MCF 10A (cell line): ENCODE data around the gene PDE2A. TPM values are rescaled to one million over a fixed set of nuclear protein-coding genes. Genes with fewer than 3 reads are reported as not detected.

Experiments
- BruUV-seq: library from RNA; stranded (reverse); fragments of 400-500 nt; replicated peaks from 2 replicates; lab custom pipeline; 2021; lab: Mats Ljungman, UMichigan
- CTCF ChIA-PET: fragments of 300-600 bp; sonication (Branson Sonifier 250); formaldehyde crosslinking; extraction: SDS; loops from one replicate; lab custom pipeline; 2021; ENCODE audit warnings: antibody characterized with exemption, inconsistent platforms; lab: Yijun Ruan, JAX
- POLR2A ChIA-PET: fragments of 300-600, 350-650 bp; sonication (Branson Sonifier 250); formaldehyde crosslinking; extraction: SDS; loops from one replicate; lab custom pipeline; 2020; ENCODE audit warnings: antibody characterized with exemption, inconsistent platforms; lab: Yijun Ruan, JAX
- DNase-seq: peaks from one replicate; pipeline ENCODE4 v3.0.0-alpha.2; 2018; ENCODE audit not compliant: unreplicated experiment
- H3K27ac Mint-ChIP-seq: one replicate; pipeline ENCODE4 v1.8.0; 2022; ENCODE audit warnings: mild to moderate bottlenecking, low read depth, mixed read lengths; ENCODE audit not compliant: unreplicated experiment
- H3K27me3 Mint-ChIP-seq: one replicate; pipeline ENCODE4 v1.8.0; 2022; ENCODE audit warnings: mixed read lengths; ENCODE audit not compliant: insufficient read depth, unreplicated experiment
- H3K36me3 Mint-ChIP-seq: one replicate; pipeline ENCODE4 v1.8.0; 2022; ENCODE audit warnings: mild to moderate bottlenecking, moderate library complexity, mixed read lengths; ENCODE audit not compliant: insufficient read depth, unreplicated experiment
- H3K4me1 Mint-ChIP-seq: one replicate; pipeline ENCODE4 v1.8.0; 2022; ENCODE audit warnings: mixed read lengths; ENCODE audit not compliant: insufficient read depth, unreplicated experiment
- H3K4me3 Mint-ChIP-seq: one replicate; pipeline ENCODE4 v1.8.0; 2022; ENCODE audit warnings: mild to moderate bottlenecking, moderate library complexity, mixed read lengths; ENCODE audit not compliant: unreplicated experiment
- H3K9me3 Mint-ChIP-seq: one replicate; pipeline ENCODE4 v1.8.0; 2022; ENCODE audit warnings: mixed read lengths; ENCODE audit not compliant: unreplicated experiment
- intact Hi-C: fragments of 100-400 bp; cut with micrococcal nuclease; formaldehyde crosslinking; loops from 2 replicates; pipeline ENCODE4 v1.14.1; 2022
- total RNA-seq: library from RNA; stranded (reverse); gene quantifications from 2 replicates; pipeline ENCODE4 v1.2.3, GENCODE V29; 2022
- TF ChIP-seq, protein P1 (sequence below): fragments of 200-600 bp; IDR thresholded peaks from one replicate; pipeline ENCODE4 v1.8.0; 2022; ENCODE audit warnings: antibody characterized with exemption, mild to moderate bottlenecking; ENCODE audit not compliant: unreplicated experiment

The PDE2A gene
- total RNA-seq, 1 experiment from 2014 or later = 1.9 TPM

DNA sequence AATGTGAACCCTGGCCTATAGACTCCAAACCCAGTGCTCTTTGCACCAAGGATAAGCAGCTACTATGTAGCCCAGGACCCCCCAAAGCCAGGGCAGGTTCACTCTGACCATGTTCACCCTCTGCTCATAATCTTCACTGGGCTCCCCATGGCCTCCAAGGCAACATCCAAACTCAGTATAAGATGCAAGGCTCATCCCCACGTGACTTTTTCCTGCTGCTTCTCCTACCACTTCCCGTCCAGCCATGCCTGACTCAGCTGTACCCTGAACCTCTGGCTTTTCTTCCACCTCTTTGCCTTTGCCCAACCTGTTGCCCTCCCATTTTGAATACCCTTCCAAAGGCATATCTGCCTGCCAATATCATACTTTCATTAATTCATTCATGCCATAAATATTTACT lies 27.8 kb downstream of the PDE2A start:
- ChIA-PET CTCF (interaction anchor here (0.7 to 2.2 kb wide), 3 partner anchors 32 to 175 kb away, joined by 3 to 8 read pairs (median 3); no protein-coding TSS in a partner anchor), POLR2A (no interaction called here)
- DNase-seq = no peak
- no peaks in the 10 kb centered on the region for H3K36me3 Mint-ChIP-seq
- TF ChIP-seq, protein P1, sequence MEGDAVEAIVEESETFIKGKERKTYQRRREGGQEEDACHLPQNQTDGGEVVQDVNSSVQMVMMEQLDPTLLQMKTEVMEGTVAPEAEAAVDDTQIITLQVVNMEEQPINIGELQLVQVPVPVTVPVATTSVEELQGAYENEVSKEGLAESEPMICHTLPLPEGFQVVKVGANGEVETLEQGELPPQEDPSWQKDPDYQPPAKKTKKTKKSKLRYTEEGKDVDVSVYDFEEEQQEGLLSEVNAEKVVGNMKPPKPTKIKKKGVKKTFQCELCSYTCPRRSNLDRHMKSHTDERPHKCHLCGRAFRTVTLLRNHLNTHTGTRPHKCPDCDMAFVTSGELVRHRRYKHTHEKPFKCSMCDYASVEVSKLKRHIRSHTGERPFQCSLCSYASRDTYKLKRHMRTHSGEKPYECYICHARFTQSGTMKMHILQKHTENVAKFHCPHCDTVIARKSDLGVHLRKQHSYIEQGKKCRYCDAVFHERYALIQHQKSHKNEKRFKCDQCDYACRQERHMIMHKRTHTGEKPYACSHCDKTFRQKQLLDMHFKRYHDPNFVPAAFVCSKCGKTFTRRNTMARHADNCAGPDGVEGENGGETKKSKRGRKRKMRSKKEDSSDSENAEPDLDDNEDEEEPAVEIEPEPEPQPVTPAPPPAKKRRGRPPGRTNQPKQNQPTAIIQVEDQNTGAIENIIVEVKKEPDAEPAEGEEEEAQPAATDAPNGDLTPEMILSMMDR = no peak
- no TSS peak for BruUV-seq
- H3K9me3 Mint-ChIP-seq = no peaks in the 10 kb centered on the region
- no peak overlapping the region for H3K27ac Mint-ChIP-seq
- H3K4me1 Mint-ChIP-seq = peaks cover 7% of the 10 kb centered on the region
- peaks cover 11% of the 10 kb centered on the region for H3K27me3 Mint-ChIP-seq
- H3K4me3 Mint-ChIP-seq = no peak overlapping the region
- intact Hi-C loops = no loop called here

DNA sequence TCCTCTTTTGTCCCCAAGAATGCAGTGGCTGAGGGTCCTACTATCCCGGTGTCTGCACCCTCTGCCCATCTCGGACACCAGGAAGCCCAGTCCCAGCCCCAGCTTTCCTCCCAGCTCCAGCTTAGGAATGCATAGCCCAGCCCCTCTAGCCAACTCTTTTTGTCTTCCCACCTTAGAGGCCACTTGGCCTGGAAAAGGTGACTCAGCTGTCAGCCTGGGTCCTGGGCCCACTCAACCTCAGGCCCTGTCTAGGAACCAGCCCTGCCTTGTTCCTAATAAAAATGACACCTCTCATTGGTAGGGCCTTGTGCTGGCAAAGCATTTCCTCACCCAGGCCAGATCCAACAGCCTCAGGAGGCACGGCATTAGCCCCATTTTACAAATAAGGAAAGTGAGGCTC lies 28.2 kb downstream of the PDE2A start:
- POLR2A ChIA-PET = no interaction called here
- Mint-ChIP-seq H3K36me3 (no peaks in the 10 kb centered on the region), H3K9me3 (no peaks in the 10 kb centered on the region), H3K4me1 (peaks cover 7% of the 10 kb centered on the region), H3K27ac (no peak overlapping the region), H3K27me3 (peaks cover 8% of the 10 kb centered on the region), H3K4me3 (no peak overlapping the region)
- DNase-seq = no peak
- no TSS peak for BruUV-seq
- CTCF ChIA-PET = interaction anchor here (0.7 to 2.2 kb wide), 3 partner anchors 32 to 175 kb away, joined by 3 to 8 read pairs (median 3); no protein-coding TSS in a partner anchor
- intact Hi-C loops = no loop called here
- TF ChIP-seq, protein P1 = no peak

DNA sequence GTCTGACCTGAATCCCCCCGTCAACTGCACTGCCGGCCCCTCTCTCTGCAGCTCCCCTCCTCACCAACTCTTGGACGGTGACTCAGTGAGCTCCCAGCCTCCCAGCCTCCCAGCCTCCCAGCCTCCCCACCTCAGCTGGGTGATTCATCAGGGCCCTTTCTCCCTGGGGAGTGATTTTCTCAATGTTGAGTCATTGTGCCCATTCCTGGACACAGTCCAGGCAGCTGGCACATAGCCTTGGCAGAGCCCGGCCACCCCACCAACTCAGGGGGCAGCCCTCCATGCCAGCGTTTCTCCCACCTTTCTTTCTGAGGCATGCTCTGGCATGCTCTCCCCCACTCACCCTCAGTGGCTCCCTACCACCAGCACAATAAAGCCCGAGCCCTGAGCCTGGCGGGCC lies 30.7 kb downstream of the PDE2A start:
- CTCF ChIA-PET = interaction anchor here (0.5 to 1.7 kb wide), 12 partner anchors 13 to 714 kb away, joined by 3 to 10 read pairs (median 4); no protein-coding TSS in a partner anchor
- TF ChIP-seq, protein P1 = no peak
- POLR2A ChIA-PET = no interaction called here
- Mint-ChIP-seq H3K4me1 (peaks cover 7% of the 10 kb centered on the region), H3K9me3 (no peaks in the 10 kb centered on the region), H3K27ac (no peak overlapping the region), H3K4me3 (no peak overlapping the region), H3K36me3 (no peaks in the 10 kb centered on the region), H3K27me3 (no peaks in the 10 kb centered on the region)
- DNase-seq = peak; percentile 90
- BruUV-seq = no TSS peak
- intact Hi-C loops = loop anchor here (1.0 to 2.0 kb wide), 4 partner anchors 45 to 172 kb away; no protein-coding TSS in a partner anchor

GRCh38 chr11:72642884-72643522 lies 31.2 kb downstream of the PDE2A start:
- Mint-ChIP-seq H3K27ac (no peak overlapping the region), H3K4me1 (peaks cover 7% of the 10 kb centered on the region), H3K36me3 (no peaks in the 10 kb centered on the region), H3K27me3 (no peaks in the 10 kb centered on the region), H3K9me3 (no peaks in the 10 kb centered on the region), H3K4me3 (no peak overlapping the region)
- CTCF ChIA-PET = interaction anchor here (0.5 to 1.7 kb wide), 13 partner anchors 13 to 714 kb away, joined by 3 to 10 read pairs (median 3); no protein-coding TSS in a partner anchor
- TF ChIP-seq, protein P1 = peak; percentile 97
- intact Hi-C loops = loop anchor here (1.0 to 2.0 kb wide), 4 partner anchors 44 to 172 kb away; no protein-coding TSS in a partner anchor
- DNase-seq = peak; percentile 84
- POLR2A ChIA-PET = no interaction called here
- BruUV-seq = no TSS peak
